ENCODE measurements around the gene APOB. TPM values are rescaled to one million over a fixed set of nuclear protein-coding genes. Genes with fewer than 3 reads are reported as not detected.

APOB gene
- total RNA-seq, 3 donors from 2014 or later: 0.82 to 1.1 (median 0.95) TPM

GRCh38 chr2:20985062-20985461, 58.8 kb downstream of the APOB start:
- H3K36me3 Mint-ChIP-seq (ENCODE audit: insufficient read depth): no peaks in the 10 kb centered on the region
- no peaks in the 10 kb centered on the region for H3K4me1 Mint-ChIP-seq (ENCODE audit: low read depth)
- ATAC-seq (no peak), DNase-seq (no peak)
- H3K4me3 Mint-ChIP-seq: no peak overlapping the region
- peaks cover 6% of the 10 kb centered on the region for H3K27me3 Mint-ChIP-seq (ENCODE audit: low read depth)
- no peaks in the 10 kb centered on the region for H3K9me3 Mint-ChIP-seq

GRCh38 chr2:20984408-20984807, 59.5 kb downstream of the APOB start:
- H3K4me3 Mint-ChIP-seq: no peak overlapping the region
- H3K27me3 Mint-ChIP-seq (ENCODE audit: low read depth): peaks cover 6% of the 10 kb centered on the region
- H3K9me3 Mint-ChIP-seq: no peaks in the 10 kb centered on the region
- H3K36me3 Mint-ChIP-seq (ENCODE audit: insufficient read depth): no peaks in the 10 kb centered on the region
- DNase-seq (no peak), ATAC-seq (no peak)
- no peaks in the 10 kb centered on the region for H3K4me1 Mint-ChIP-seq (ENCODE audit: low read depth)

GRCh38 chr2:20983844-20984243, 60.0 kb downstream of the APOB start:
- peaks cover 6% of the 10 kb centered on the region for H3K27me3 Mint-ChIP-seq (ENCODE audit: low read depth)
- H3K4me3 Mint-ChIP-seq: no peak overlapping the region
- H3K36me3 Mint-ChIP-seq (ENCODE audit: insufficient read depth): no peaks in the 10 kb centered on the region
- H3K9me3 Mint-ChIP-seq: no peaks in the 10 kb centered on the region
- ATAC-seq: no peak
- DNase-seq: no peak
- H3K4me1 Mint-ChIP-seq (ENCODE audit: low read depth): no peaks in the 10 kb centered on the region

GRCh38 chr2:20982861-20983260, 61.0 kb downstream of the APOB start:
- ATAC-seq (no peak), DNase-seq (no peak)
- peaks cover 6% of the 10 kb centered on the region for H3K27me3 Mint-ChIP-seq (ENCODE audit: low read depth)
- H3K4me3 Mint-ChIP-seq: no peak overlapping the region
- H3K36me3 Mint-ChIP-seq (ENCODE audit: insufficient read depth): no peaks in the 10 kb centered on the region
- no peaks in the 10 kb centered on the region for H3K4me1 Mint-ChIP-seq (ENCODE audit: low read depth)
- no peaks in the 10 kb centered on the region for H3K9me3 Mint-ChIP-seq

GRCh38 chr2:20977520-20978180, 66.2 kb downstream of the APOB start:
- H3K27me3 Mint-ChIP-seq (ENCODE audit: low read depth): peaks cover 10% of the 10 kb centered on the region
- H3K9me3 Mint-ChIP-seq: no peaks in the 10 kb centered on the region
- no peak overlapping the region for H3K4me3 Mint-ChIP-seq
- H3K4me1 Mint-ChIP-seq (ENCODE audit: low read depth): no peaks in the 10 kb centered on the region
- no peaks in the 10 kb centered on the region for H3K36me3 Mint-ChIP-seq (ENCODE audit: insufficient read depth)
- no peak for ATAC-seq
- no peak for DNase-seq

GRCh38 chr2:20976527-20976926, 67.3 kb downstream of the APOB start:
- DNase-seq (no peak), ATAC-seq (no peak)
- Mint-ChIP-seq H3K36me3 (ENCODE audit: insufficient read depth) (no peaks in the 10 kb centered on the region), H3K4me1 (ENCODE audit: low read depth) (no peaks in the 10 kb centered on the region), H3K9me3 (no peaks in the 10 kb centered on the region), H3K27me3 (ENCODE audit: low read depth) (peaks cover 11% of the 10 kb centered on the region), H3K4me3 (no peak overlapping the region)

- ATAC-seq (no peak), DNase-seq (no peak)
- H3K27me3 Mint-ChIP-seq (ENCODE audit: low read depth): peaks cover 17% of the 10 kb centered on the region
- H3K4me3 Mint-ChIP-seq: no peak overlapping the region
- no peaks in the 10 kb centered on the region for H3K9me3 Mint-ChIP-seq
- H3K4me1 Mint-ChIP-seq (ENCODE audit: low read depth): no peaks in the 10 kb centered on the region
- no peaks in the 10 kb centered on the region for H3K36me3 Mint-ChIP-seq (ENCODE audit: insufficient read depth)
Observed at GRCh38 chr2:20972792-20973565, 70.9 kb downstream of the APOB start.

GRCh38 chr2:20972110-20972509, 71.8 kb downstream of the APOB start:
- H3K36me3 Mint-ChIP-seq (ENCODE audit: insufficient read depth): no peaks in the 10 kb centered on the region
- no peaks in the 10 kb centered on the region for H3K4me1 Mint-ChIP-seq (ENCODE audit: low read depth)
- H3K9me3 Mint-ChIP-seq: no peaks in the 10 kb centered on the region
- ATAC-seq: no peak
- H3K4me3 Mint-ChIP-seq: no peak overlapping the region
- peaks cover 19% of the 10 kb centered on the region for H3K27me3 Mint-ChIP-seq (ENCODE audit: low read depth)
- DNase-seq: no peak

GRCh38 chr2:20970068-20970467, 73.8 kb downstream of the APOB start:
- ATAC-seq (no peak), DNase-seq (no peak)
- no peak overlapping the region for H3K4me3 Mint-ChIP-seq
- H3K4me1 Mint-ChIP-seq (ENCODE audit: low read depth): no peaks in the 10 kb centered on the region
- no peaks in the 10 kb centered on the region for H3K9me3 Mint-ChIP-seq
- H3K36me3 Mint-ChIP-seq (ENCODE audit: insufficient read depth): no peaks in the 10 kb centered on the region
- H3K27me3 Mint-ChIP-seq (ENCODE audit: low read depth): peaks cover 23% of the 10 kb centered on the region

GRCh38 chr2:20966061-20966595, 77.7 kb downstream of the APOB start:
- no peak overlapping the region for H3K4me3 Mint-ChIP-seq
- H3K9me3 Mint-ChIP-seq: no peaks in the 10 kb centered on the region
- DNase-seq (no peak), ATAC-seq (no peak)
- H3K4me1 Mint-ChIP-seq (ENCODE audit: low read depth): no peaks in the 10 kb centered on the region
- no peaks in the 10 kb centered on the region for H3K36me3 Mint-ChIP-seq (ENCODE audit: insufficient read depth)
- H3K27me3 Mint-ChIP-seq (ENCODE audit: low read depth): peaks cover 26% of the 10 kb centered on the region

GRCh38 chr2:20965221-20965620, 78.7 kb downstream of the APOB start:
- Mint-ChIP-seq H3K27me3 (ENCODE audit: low read depth) (peaks cover 25% of the 10 kb centered on the region), H3K36me3 (ENCODE audit: insufficient read depth) (no peaks in the 10 kb centered on the region), H3K4me3 (no peak overlapping the region), H3K4me1 (ENCODE audit: low read depth) (no peaks in the 10 kb centered on the region), H3K9me3 (no peaks in the 10 kb centered on the region)
- no peak for DNase-seq
- ATAC-seq: no peak

GRCh38 chr2:20963867-20964266, 80.0 kb downstream of the APOB start:
- no peaks in the 10 kb centered on the region for H3K4me1 Mint-ChIP-seq (ENCODE audit: low read depth)
- ATAC-seq: no peak
- no peak for DNase-seq
- H3K36me3 Mint-ChIP-seq (ENCODE audit: insufficient read depth): no peaks in the 10 kb centered on the region
- no peak overlapping the region for H3K4me3 Mint-ChIP-seq
- H3K9me3 Mint-ChIP-seq: no peaks in the 10 kb centered on the region
- H3K27me3 Mint-ChIP-seq (ENCODE audit: low read depth): peaks cover 19% of the 10 kb centered on the region

- Mint-ChIP-seq H3K36me3 (ENCODE audit: insufficient read depth) (no peaks in the 10 kb centered on the region), H3K4me3 (no peak overlapping the region), H3K9me3 (no peaks in the 10 kb centered on the region), H3K4me1 (ENCODE audit: low read depth) (no peaks in the 10 kb centered on the region), H3K27me3 (ENCODE audit: low read depth) (peaks cover 21% of the 10 kb centered on the region)
- DNase-seq: peak; percentile 62
- peak in 1 of 2 donors; percentile 56 for ATAC-seq
Observed at GRCh38 chr2:20962939-20963557, 80.8 kb downstream of the APOB start.

GRCh38 chr2:20961858-20962257, 82.0 kb downstream of the APOB start:
- H3K4me3 Mint-ChIP-seq: no peak overlapping the region
- no peak for DNase-seq
- ATAC-seq: no peak
- H3K9me3 Mint-ChIP-seq: no peaks in the 10 kb centered on the region
- H3K27me3 Mint-ChIP-seq (ENCODE audit: low read depth): peaks cover 17% of the 10 kb centered on the region
- H3K36me3 Mint-ChIP-seq (ENCODE audit: insufficient read depth): no peaks in the 10 kb centered on the region
- H3K4me1 Mint-ChIP-seq (ENCODE audit: low read depth): no peaks in the 10 kb centered on the region

All from activated T-cell treated with anti-CD3 and anti-CD28 coated beads, Interleukin-2, amount 50 U/mL, for 4 hours (primary cell).